Measurements from ENCODE around the gene SCYGR6.

SCYGR6 gene

DNA sequence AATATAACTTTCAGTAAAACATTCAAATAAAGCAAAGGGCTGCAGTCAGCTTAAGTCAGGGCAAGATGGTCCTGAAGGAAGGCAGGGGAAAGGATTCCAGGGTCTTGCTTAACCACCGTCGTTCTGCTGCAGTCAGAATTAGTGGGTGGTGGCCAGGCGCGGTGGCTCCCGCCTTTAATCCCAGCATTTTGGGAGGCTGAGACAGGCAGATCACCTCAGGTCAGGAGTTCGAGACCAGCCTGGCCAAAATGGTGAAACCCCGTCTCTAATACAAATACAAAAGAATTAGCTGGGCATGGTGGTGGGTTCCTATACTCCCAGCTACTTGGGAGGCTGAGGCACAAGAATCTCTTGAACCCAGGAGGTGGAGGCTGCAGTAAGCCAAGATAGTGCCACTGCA, 13.6 kb downstream of the SCYGR6 start:
- no peak for DNase-seq

DNA sequence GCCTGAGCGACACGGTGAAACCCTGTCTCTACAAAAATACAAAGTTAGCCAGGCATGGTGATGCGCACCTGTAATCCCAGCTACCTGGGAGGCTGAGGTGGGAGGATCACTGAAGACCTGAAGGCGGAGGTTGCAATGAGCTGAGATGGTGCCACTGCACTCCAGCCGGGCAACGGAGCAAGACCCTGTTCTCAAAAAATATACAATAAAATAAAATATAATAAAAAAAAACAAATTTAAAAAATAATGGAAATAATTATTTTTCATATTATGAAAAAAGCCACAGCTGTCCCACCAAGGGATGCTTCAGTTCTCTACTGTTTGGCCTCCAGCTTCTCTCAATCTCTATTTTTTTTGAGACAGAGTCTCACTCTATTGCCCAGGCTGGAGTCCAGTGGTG, 17.2 kb downstream of the SCYGR6 start:
- DNase-seq: no peak

DNA sequence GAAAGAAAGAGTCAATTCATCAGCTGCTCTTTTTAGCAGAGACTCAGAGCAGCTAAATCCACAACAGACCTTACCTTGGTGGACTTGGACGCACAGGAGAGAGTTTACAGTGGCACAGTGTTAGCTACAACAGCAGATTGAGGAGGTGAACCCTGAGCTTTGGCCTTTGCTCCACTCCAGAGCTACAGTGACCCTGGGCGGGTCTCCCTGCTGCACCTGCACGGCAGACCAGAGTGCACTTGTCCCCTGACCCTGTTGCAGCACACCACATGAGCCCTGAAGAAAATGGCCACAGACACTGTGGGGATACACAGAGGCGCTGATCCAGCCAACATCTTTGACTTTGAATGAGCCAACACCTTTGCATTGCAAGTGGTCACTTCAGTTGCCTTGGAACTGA, 17.7 kb downstream of the SCYGR6 start:
- DNase-seq: no peak

DNA sequence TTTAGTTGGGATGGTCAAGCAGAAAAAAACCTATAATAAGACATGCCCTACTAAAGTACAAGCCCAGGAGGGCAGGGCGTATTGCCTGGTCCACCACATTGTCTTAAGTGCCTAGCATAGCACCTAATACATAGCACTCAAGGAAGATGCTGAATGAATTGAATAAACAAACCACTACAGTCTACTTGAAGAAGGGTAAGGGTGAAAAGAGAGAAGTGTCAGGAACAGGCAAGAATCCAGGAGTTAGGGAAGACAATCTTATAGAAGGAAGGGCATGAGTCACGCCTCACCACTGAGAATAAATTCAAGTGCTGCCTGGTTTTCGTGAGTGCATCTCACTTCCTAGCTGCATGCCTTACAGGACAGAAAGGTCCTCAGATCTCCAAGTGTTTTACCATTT, 20.6 kb downstream of the SCYGR6 start:
- DNase-seq: no peak

DNA sequence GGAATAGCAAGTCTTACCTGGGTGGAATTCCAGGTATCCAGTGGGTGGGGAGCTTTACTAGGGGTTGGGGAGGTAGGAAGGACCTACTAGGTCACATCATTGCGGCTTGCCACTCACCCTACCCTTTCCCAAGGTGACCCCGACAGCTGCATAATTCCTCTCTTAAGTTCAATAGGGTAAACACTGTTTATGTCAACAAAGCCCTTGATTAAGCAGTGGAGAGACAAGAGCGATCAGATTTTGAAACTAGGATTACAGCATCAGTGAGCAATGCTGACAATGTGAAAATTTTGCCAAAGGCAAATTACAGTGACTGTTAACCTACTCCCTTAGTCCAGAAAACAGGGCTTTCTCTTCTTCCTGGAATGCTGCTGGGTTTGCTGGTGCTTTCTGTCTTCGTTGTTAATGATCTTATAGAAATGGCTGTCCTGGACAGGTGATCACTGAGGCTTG, 21.3 kb downstream of the SCYGR6 start:
- no peak for DNase-seq

DNA sequence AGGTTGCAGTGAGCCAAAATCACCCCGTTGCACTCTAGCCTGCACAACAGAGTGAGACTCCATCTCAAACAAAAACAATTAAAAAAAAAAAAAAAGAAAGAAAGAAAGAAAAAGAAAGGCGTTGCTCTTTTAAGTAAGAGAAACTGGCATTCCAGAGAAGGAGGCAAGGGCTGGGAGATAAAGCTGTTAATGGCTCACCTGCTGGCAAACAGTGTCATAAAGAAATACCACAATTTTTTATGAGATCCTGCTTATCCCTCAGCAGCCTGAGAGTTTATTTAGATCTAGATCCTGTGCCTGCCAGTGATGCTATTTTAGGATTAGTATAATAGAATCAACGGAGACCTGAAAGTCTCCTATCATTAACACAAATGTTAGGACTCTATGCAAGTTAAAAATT, 23.0 kb downstream of the SCYGR6 start:
- DNase-seq: no peak

DNA sequence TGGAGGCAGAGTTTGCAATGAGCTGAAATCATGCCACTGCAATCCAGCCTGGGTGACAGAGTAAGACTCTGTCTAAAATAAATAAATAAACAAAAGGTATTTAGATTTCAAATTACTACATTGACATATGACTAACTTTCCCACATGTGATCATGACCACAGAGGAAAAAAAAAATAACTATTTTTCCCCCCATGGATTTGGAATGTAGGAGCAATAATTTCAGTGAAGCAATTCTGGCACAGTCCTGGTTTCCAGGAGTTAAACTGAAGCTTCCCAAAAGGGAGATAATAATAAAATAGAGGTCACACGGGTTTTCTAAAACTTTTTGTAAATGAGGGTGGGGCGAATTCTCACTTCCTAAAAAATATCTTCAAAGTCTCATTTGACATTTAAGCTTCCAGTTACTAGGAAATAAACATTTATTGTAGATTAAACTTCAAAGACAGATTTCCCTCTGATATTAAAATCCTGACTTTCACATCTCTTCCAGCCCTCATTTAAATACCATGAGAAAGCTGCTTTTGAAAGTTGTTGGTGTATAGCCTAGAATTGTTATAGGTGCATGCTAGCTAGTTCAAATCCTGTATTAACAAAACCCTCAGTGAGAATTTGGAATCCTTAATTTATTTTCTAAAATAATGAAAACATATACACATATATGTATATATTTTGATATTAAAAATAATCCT, 27.4 kb downstream of the SCYGR6 start:
- no peak for DNase-seq

DNA sequence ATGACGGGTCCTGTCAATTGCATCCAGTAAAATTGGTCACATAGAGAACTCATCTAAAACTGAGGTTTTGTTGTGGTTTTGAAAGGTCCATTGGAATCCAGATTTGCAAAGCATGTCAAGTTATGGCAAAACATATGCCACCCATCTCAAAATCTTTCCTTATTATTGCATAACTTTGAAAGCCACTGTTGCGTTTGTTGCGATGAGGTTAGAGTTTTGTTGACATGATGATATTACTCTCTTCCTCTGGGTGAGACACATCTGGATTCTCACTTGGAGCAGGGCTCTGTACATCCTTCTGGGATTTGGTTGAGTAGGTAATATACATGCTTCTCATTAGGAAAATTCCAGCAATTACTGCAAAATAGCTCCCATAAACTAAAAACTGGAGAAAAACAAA, 37.4 kb downstream of the SCYGR6 start:
- no peak for DNase-seq

DNA sequence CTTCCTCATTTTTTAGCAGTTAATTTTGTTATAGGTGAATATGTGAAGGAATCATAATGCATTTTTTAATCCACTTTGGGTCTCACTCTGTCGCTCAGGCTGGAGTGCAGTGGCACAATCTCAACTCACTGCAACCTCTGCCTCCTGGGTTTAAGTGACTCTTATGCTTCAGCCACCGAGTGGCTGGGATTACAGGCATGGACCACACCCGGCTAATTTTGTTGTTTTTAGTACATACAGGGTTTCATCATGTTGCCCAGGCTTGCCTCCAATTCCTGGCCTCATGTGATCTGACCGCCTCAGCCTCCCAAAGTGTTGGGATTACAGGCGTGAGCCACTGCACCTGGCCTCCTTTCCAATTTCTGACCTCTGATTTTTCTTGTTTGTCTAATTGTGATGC, 40.3 kb downstream of the SCYGR6 start:
- no peak for DNase-seq

DNA sequence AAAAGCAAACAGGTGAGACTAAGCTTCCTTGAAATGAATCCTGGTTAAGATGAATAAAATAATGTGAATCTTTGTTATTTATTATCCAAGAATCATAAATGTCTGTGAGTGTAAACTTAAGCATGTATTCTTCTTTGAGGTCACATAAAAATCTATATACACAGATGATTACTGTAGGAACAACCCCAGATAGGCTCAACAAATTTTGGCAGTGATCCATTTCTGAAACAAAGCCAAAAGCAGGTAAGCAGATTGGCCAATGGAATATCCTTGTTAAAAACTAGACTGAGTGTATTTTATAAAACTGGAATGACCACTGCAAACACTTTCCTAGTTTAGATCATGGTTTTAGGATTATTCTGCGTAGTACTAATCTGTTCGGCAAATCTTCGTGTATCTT, 46.6 kb downstream of the SCYGR6 start:
- DNase-seq: no peak

DNA sequence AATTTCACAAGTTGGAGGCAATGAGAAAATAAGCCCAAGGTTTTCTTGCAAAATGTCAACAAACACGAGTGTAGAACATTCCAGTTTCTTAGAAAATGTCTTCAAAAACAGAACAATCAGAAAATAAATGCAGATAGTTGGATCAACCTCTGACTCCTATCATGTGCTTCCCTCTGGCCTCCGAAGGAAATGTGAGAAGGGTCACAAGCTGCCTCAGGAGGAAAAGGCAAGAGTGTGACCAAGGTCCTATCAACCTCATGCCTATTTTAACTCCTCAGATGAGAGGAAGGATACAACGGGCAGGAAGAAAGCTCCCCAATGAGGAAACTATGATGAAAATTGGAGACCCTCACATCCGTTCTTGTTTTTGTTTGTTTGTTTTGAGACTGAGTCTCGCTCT, 50.1 kb downstream of the SCYGR6 start:
- DNase-seq: no peak
